NCI-H345 (cell line): ENCODE results near the gene ZDHHC11.
"Not testable (repeated sequence)": the region's sequence is repeated elsewhere in the genome, so short reads cannot be mapped to it uniquely, and the experiment has no call there.

Experiments
- DNase-seq: peaks from one replicate; lab custom pipeline; 2025; lab: John Stamatoyannopoulos, UW

ZDHHC11 gene

GRCh38 chr5:761854-762710 lies 88.7 kb downstream of the ZDHHC11 start:
- DNase-seq = no peak

- no peak for DNase-seq
Observed at GRCh38 chr5:761059-761771, 89.6 kb downstream of the ZDHHC11 start.

- no peak for DNase-seq
Observed at GRCh38 chr5:760363-761058, 90.3 kb downstream of the ZDHHC11 start.

GRCh38 chr5:759781-760362 lies 90.9 kb downstream of the ZDHHC11 start:
- no peak for DNase-seq

GRCh38 chr5:759111-759751 lies 91.6 kb downstream of the ZDHHC11 start:
- DNase-seq = no peak

GRCh38 chr5:758698-759053 lies 92.1 kb downstream of the ZDHHC11 start:
- DNase-seq = no peak

- DNase-seq = no peak
Observed at GRCh38 chr5:757931-758697, 92.7 kb downstream of the ZDHHC11 start.

- DNase-seq = no peak
Observed at GRCh38 chr5:757346-757930, 93.3 kb downstream of the ZDHHC11 start.

GRCh38 chr5:756865-757345 lies 93.9 kb downstream of the ZDHHC11 start:
- DNase-seq = no peak

GRCh38 chr5:756171-756570 lies 94.6 kb downstream of the ZDHHC11 start:
- DNase-seq = no peak

GRCh38 chr5:754143-754632 lies 96.6 kb downstream of the ZDHHC11 start:
- not testable (repeated sequence) for DNase-seq

GRCh38 chr5:753567-754142 lies 97.1 kb downstream of the ZDHHC11 start:
- DNase-seq = not testable (repeated sequence)

- DNase-seq = not testable (repeated sequence)
Observed at GRCh38 chr5:752532-753115, 98.2 kb downstream of the ZDHHC11 start.

- not testable (repeated sequence) for DNase-seq
Observed at GRCh38 chr5:751992-752391, 98.8 kb downstream of the ZDHHC11 start.

GRCh38 chr5:751496-751895 lies 99.3 kb downstream of the ZDHHC11 start:
- DNase-seq = no peak

- not testable (repeated sequence) for DNase-seq
Observed at GRCh38 chr5:750226-750625, 100.6 kb downstream of the ZDHHC11 start.

GRCh38 chr5:749101-749670 lies 101.6 kb downstream of the ZDHHC11 start:
- DNase-seq = no peak

GRCh38 chr5:748011-748980 lies 102.5 kb downstream of the ZDHHC11 start:
- DNase-seq = not testable (repeated sequence)
